ENCODE data around the gene FAAP20. TPM values are rescaled to one million over a fixed set of nuclear protein-coding genes. Genes with fewer than 3 reads are reported as not detected.

FAAP20 gene
- total RNA-seq, 1 experiment from 2014 or later: 36.3 TPM

GRCh38 chr1:2229037-2229864 is 34.7 kb upstream of the FAAP20 start:
- peaks cover 58% of the 10 kb centered on the region for H3K36me3 Mint-ChIP-seq (ENCODE audit: insufficient read depth, unreplicated experiment)
- no peaks in the 10 kb centered on the region for H3K9me3 Mint-ChIP-seq (ENCODE audit: low read depth, unreplicated experiment)
- CTCF ChIA-PET: interaction anchor here (1.0 kb wide), 1 partner anchor 34 kb away, joined by 4 read pairs; the partner anchor contains the start of gene FAAP20
- no peak for TF ChIP-seq CTCF (IDR thresholded peaks at IDR 0.05; ENCODE audit: unreplicated experiment)
- peak; percentile 41 for DNase-seq
- H3K4me1 Mint-ChIP-seq (ENCODE audit: low read depth, unreplicated experiment): peaks cover 20% of the 10 kb centered on the region
- peak overlapping the region; percentile 87 for H3K4me3 Mint-ChIP-seq (ENCODE audit: low read depth, unreplicated experiment)
- intact Hi-C loops (cut with micrococcal nuclease; ENCODE audit: unreplicated experiment): no loop called here
- no peaks in the 10 kb centered on the region for H3K27me3 Mint-ChIP-seq (ENCODE audit: unreplicated experiment)
- TSS peak; percentile 44 for BruUV-seq (replicated peaks)
- peak overlapping the region; percentile 52 for H3K27ac Mint-ChIP-seq (ENCODE audit: unreplicated experiment)

GRCh38 chr1:2228694-2229036 is 34.1 kb upstream of the FAAP20 start:
- peaks cover 58% of the 10 kb centered on the region for H3K36me3 Mint-ChIP-seq (ENCODE audit: insufficient read depth, unreplicated experiment)
- no peaks in the 10 kb centered on the region for H3K27me3 Mint-ChIP-seq (ENCODE audit: unreplicated experiment)
- CTCF ChIA-PET: interaction anchor here (1.0 kb wide), 1 partner anchor 34 kb away, joined by 4 read pairs; the partner anchor contains the start of gene FAAP20
- no peaks in the 10 kb centered on the region for H3K9me3 Mint-ChIP-seq (ENCODE audit: low read depth, unreplicated experiment)
- H3K4me1 Mint-ChIP-seq (ENCODE audit: low read depth, unreplicated experiment): peaks cover 20% of the 10 kb centered on the region
- intact Hi-C loops (cut with micrococcal nuclease; ENCODE audit: unreplicated experiment): no loop called here
- no peak overlapping the region for H3K27ac Mint-ChIP-seq (ENCODE audit: unreplicated experiment)
- DNase-seq: no peak
- BruUV-seq (replicated peaks): no TSS peak
- TF ChIP-seq CTCF (IDR thresholded peaks at IDR 0.05; ENCODE audit: unreplicated experiment): no peak
- peak overlapping the region; percentile 87 for H3K4me3 Mint-ChIP-seq (ENCODE audit: low read depth, unreplicated experiment)

GRCh38 chr1:2228157-2228594 is 33.6 kb upstream of the FAAP20 start, which contains the start of gene SKI:
SKI (plus strand) TSS chr1:2228319; CDS start chr1:2228767, 448 bp downstream.
- CTCF ChIA-PET: no interaction called here
- Mint-ChIP-seq H3K4me1 (ENCODE audit: low read depth, unreplicated experiment) (peaks cover 20% of the 10 kb centered on the region), H3K27me3 (ENCODE audit: unreplicated experiment) (no peaks in the 10 kb centered on the region), H3K4me3 (ENCODE audit: low read depth, unreplicated experiment) (peak within 1 kb of the TSS; percentile 87), H3K36me3 (ENCODE audit: insufficient read depth, unreplicated experiment) (peaks cover 54% of the 10 kb centered on the region), H3K9me3 (ENCODE audit: low read depth, unreplicated experiment) (no peaks in the 10 kb centered on the region), H3K27ac (ENCODE audit: unreplicated experiment) (peak within 1 kb of the TSS; percentile 52)
- intact Hi-C loops (cut with micrococcal nuclease; ENCODE audit: unreplicated experiment): no loop called here
- no peak for TF ChIP-seq CTCF (IDR thresholded peaks at IDR 0.05; ENCODE audit: unreplicated experiment)
- no peak for DNase-seq
- no TSS peak for BruUV-seq (replicated peaks)

GRCh38 chr1:2227346-2228156 is 33.0 kb upstream of the FAAP20 start:
- CTCF ChIA-PET: interaction anchor here (0.6 kb wide), 1 partner anchor 28 kb away, joined by 3 read pairs; no protein-coding TSS in a partner anchor
- peaks cover 13% of the 10 kb centered on the region for H3K4me1 Mint-ChIP-seq (ENCODE audit: low read depth, unreplicated experiment)
- no peaks in the 10 kb centered on the region for H3K9me3 Mint-ChIP-seq (ENCODE audit: low read depth, unreplicated experiment)
- TF ChIP-seq CTCF (IDR thresholded peaks at IDR 0.05; ENCODE audit: unreplicated experiment): no peak
- peak overlapping the region; percentile 59 for H3K4me3 Mint-ChIP-seq (ENCODE audit: low read depth, unreplicated experiment)
- H3K27ac Mint-ChIP-seq (ENCODE audit: unreplicated experiment): no peak overlapping the region
- peaks cover 49% of the 10 kb centered on the region for H3K36me3 Mint-ChIP-seq (ENCODE audit: insufficient read depth, unreplicated experiment)
- BruUV-seq (replicated peaks): no TSS peak
- intact Hi-C loops (cut with micrococcal nuclease; ENCODE audit: unreplicated experiment): no loop called here
- no peaks in the 10 kb centered on the region for H3K27me3 Mint-ChIP-seq (ENCODE audit: unreplicated experiment)
- peak; percentile 95 for DNase-seq

Measured in Calu3 (cell line).